HEK293 (cell line): ENCODE results near the gene HAO2.

ENCODE experiments used
- CTCF ChIA-PET: fragments of 350-600 bp; formaldehyde crosslinking; extraction: SDS; loops from one replicate; lab custom pipeline; 2021; ENCODE audit warnings: antibody characterized with exemption; lab: Yijun Ruan, JAX
- POLR2A ChIA-PET: fragments of 300-600 bp; formaldehyde crosslinking; extraction: SDS; loops from one replicate; lab custom pipeline; 2020; ENCODE audit warnings: antibody characterized with exemption, inconsistent platforms; lab: Yijun Ruan, JAX
- H3K27ac ChIP-seq: fragments of 200-500 bp; sonication (Bioruptor generic); 2 replicates; pipeline ENCODE4 v1.5.1; 2014; ENCODE audit warnings: low read depth, low read length, control low read depth, inconsistent platforms; ENCODE audit errors: extremely low read depth
- H3K36me3 ChIP-seq, 2 experiments: fragments of 200-500 bp in 1 of 2; sonication (Bioruptor generic) in 1 of 2; 1 replicate in 1 of 2; 2 replicates in 1 of 2; pipeline ENCODE4 v1.5.1; 2014 to 2017; ENCODE audit warnings: inconsistent platforms in 2 of 2, low read length in 2 of 2; ENCODE audit not compliant: control insufficient read depth in 2 of 2, insufficient read depth in 1 of 2
- H3K4me1 ChIP-seq: fragments of 200-500 bp; sonication (Bioruptor generic); 2 replicates; pipeline ENCODE4 v1.5.1; 2014; ENCODE audit warnings: mild to moderate bottlenecking, low read length, inconsistent platforms; ENCODE audit not compliant: control insufficient read depth, insufficient read depth
- H3K4me3 ChIP-seq: 2 replicates; pipeline ENCODE4 v1.5.1; 2011; ENCODE audit warnings: low read depth, mild to moderate bottlenecking, control low read depth, low read length, moderate library complexity
- H3K9me3 ChIP-seq: fragments of 200-500 bp; sonication (Bioruptor generic); 2 replicates; pipeline ENCODE4 v1.5.1; 2014; ENCODE audit warnings: low read depth, low read length, inconsistent platforms; ENCODE audit not compliant: control insufficient read depth, insufficient read depth
- ATF2 ChIP-seq: fragments of 450-650 bp; formaldehyde crosslinking; IDR thresholded peaks from 2 replicates; pipeline ENCODE4 v1.5.1; 2016; ENCODE audit warnings: missing biosample characterization, missing genetic modification characterization, low read depth
- BCL6B ChIP-seq: fragments of 450-650 bp; formaldehyde crosslinking; IDR thresholded peaks from 2 replicates; pipeline ENCODE4 v1.5.1; 2017; ENCODE audit warnings: missing biosample characterization, missing genetic modification characterization
- FEZF1 ChIP-seq: fragments of 450-650 bp; formaldehyde crosslinking; IDR thresholded peaks from 2 replicates; pipeline ENCODE4 v1.5.1; 2016; ENCODE audit warnings: missing biosample characterization, missing genetic modification characterization
- MEIS1 ChIP-seq: sonication (generic); formaldehyde crosslinking; IDR thresholded peaks from 2 replicates; pipeline ENCODE4 v1.8.1; 2022; ENCODE audit warnings: missing genetic modification reagents, mild to moderate bottlenecking, borderline replicate concordance
- REPIN1 ChIP-seq: fragments of 450-650 bp; formaldehyde crosslinking; IDR thresholded peaks from 2 replicates; pipeline ENCODE4 v1.5.1; 2017; ENCODE audit warnings: missing biosample characterization, missing genetic modification characterization, low read depth
- ZBTB10 ChIP-seq: fragments of 450-650 bp; formaldehyde crosslinking; IDR thresholded peaks from 2 replicates; pipeline ENCODE4 v1.5.1; 2016; ENCODE audit warnings: missing biosample characterization, missing genetic modification characterization
- ZBTB17 ChIP-seq: fragments of 450-650 bp; formaldehyde crosslinking; IDR thresholded peaks from 2 replicates; pipeline ENCODE4 v1.5.1; 2016; ENCODE audit warnings: missing biosample characterization, missing genetic modification characterization
- ZBTB44 ChIP-seq: fragments of 450-650 bp; IDR thresholded peaks from 2 replicates; pipeline ENCODE4 v1.5.1; 2018; ENCODE audit warnings: missing biosample characterization, mild to moderate bottlenecking, missing genetic modification characterization
- ZNF114 ChIP-seq: fragments of 450-650 bp; formaldehyde crosslinking; IDR thresholded peaks from 2 replicates; pipeline ENCODE4 v1.5.0; 2017; ENCODE audit warnings: missing biosample characterization, missing genetic modification characterization
- ZNF121 ChIP-seq: fragments of 450-650 bp; formaldehyde crosslinking; IDR thresholded peaks from 2 replicates; pipeline ENCODE4 v1.5.1; 2016; ENCODE audit warnings: missing biosample characterization, missing genetic modification characterization
- ZNF138 ChIP-seq: fragments of 450-650 bp; formaldehyde crosslinking; IDR thresholded peaks from 2 replicates; pipeline ENCODE4 v1.5.1; 2016; ENCODE audit warnings: missing biosample characterization, missing genetic modification characterization, borderline replicate concordance
- ZNF140 ChIP-seq: fragments of 450-650 bp; formaldehyde crosslinking; IDR thresholded peaks from 2 replicates; pipeline ENCODE4 v1.5.1; 2016; ENCODE audit warnings: missing biosample characterization, missing genetic modification characterization
- ZNF18 ChIP-seq: fragments of 450-650 bp; formaldehyde crosslinking; IDR thresholded peaks from 2 replicates; pipeline ENCODE4 v1.5.1; 2016; ENCODE audit warnings: missing biosample characterization, missing genetic modification characterization
- ZNF366 ChIP-seq: fragments of 450-650 bp; formaldehyde crosslinking; conservative IDR thresholded peaks from 2 replicates; pipeline ENCODE4 v1.5.1; 2016; ENCODE audit warnings: missing biosample characterization, missing genetic modification characterization
- ZNF423 ChIP-seq: fragments of 450-650 bp; formaldehyde crosslinking; IDR thresholded peaks from 2 replicates; pipeline ENCODE4 v1.5.1; 2016; ENCODE audit warnings: missing biosample characterization, missing genetic modification characterization
- ZNF518A ChIP-seq: fragments of 450-650 bp; formaldehyde crosslinking; conservative IDR thresholded peaks from 2 replicates; pipeline ENCODE4 v1.5.1; 2016; ENCODE audit warnings: low read depth, missing biosample characterization, missing genetic modification characterization
- ZNF558 ChIP-seq: fragments of 450-650 bp; formaldehyde crosslinking; IDR thresholded peaks from 2 replicates; pipeline ENCODE4 v1.5.1; 2016; ENCODE audit warnings: missing biosample characterization, missing genetic modification characterization
- ZNF610 ChIP-seq: fragments of 450-650 bp; formaldehyde crosslinking; IDR thresholded peaks from 2 replicates; pipeline ENCODE4 v1.5.1; 2016; ENCODE audit warnings: missing biosample characterization, missing genetic modification characterization, borderline replicate concordance
- ZNF747 ChIP-seq: fragments of 450-650 bp; formaldehyde crosslinking; IDR thresholded peaks from 2 replicates; pipeline ENCODE4 v1.5.1; 2016; ENCODE audit warnings: missing biosample characterization, missing genetic modification characterization
- ZXDB ChIP-seq: fragments of 450-650 bp; formaldehyde crosslinking; IDR thresholded peaks from 2 replicates; pipeline ENCODE4 v1.5.1; 2016; ENCODE audit warnings: missing biosample characterization, missing genetic modification characterization

Gene HAO2

GRCh38 chr1:119327450-119328155, 41.0 kb upstream of the HAO2 start (continued):
- peak; percentile 40; the same call in 1 of the 2 replicates for TF ChIP-seq ZBTB10 (tag by site-specific recombination)
- TF ChIP-seq ZNF423 (tag by site-specific recombination), result peak; percentile 72
- peak; percentile 64; the same call in 1 of the 2 replicates for TF ChIP-seq ZNF610
- peak; percentile 44; the same call in 1 of the 2 replicates for TF ChIP-seq ZNF558
- TF ChIP-seq ZBTB17, result peak; percentile 79
- peak; percentile 54; the same call in 1 of the 2 replicates for TF ChIP-seq ZNF121
- TF ChIP-seq FEZF1, result peak; percentile 97
- no peak for TF ChIP-seq ZNF138 (tag by site-specific recombination)
- peak; percentile 70 for TF ChIP-seq ZNF366 (tag by site-specific recombination)
- TF ChIP-seq ZNF18 (tag by site-specific recombination), result 0 out of 2 replicates have a peak, but pooled peaks have one; percentile 18
- peak; percentile 63; the same call in 1 of the 2 replicates for TF ChIP-seq ZBTB44 (tag by site-specific recombination)

GRCh38 chr1:119329541-119330461, 38.8 kb upstream of the HAO2 start:
- no peaks in the 10 kb centered on the region for H3K36me3 ChIP-seq
- ChIA-PET CTCF (interaction anchor here (0.5 to 1.5 kb wide), 3 partner anchors 37 to 509 kb away, joined by 3 to 4 read pairs (median 3); no protein-coding TSS in a partner anchor), POLR2A (no interaction called here)
- H3K4me3 ChIP-seq, result no peak overlapping the region
- H3K4me1 ChIP-seq, result peaks cover 24% of the 10 kb centered on the region
- no peak overlapping the region; the same call in 1 of the 2 replicates for H3K27ac ChIP-seq
- no peaks in the 10 kb centered on the region for H3K9me3 ChIP-seq
- no peak for TF ChIP-seq MEIS1 (CRISPR knock-in tag)
- no peak for TF ChIP-seq ZNF747
- TF ChIP-seq ZNF518A (tag by site-specific recombination), result no peak
- TF ChIP-seq ZXDB, result peak; percentile 41; the same call in 1 of the 2 replicates
- no peak for TF ChIP-seq ZNF140 (tag by site-specific recombination)
- TF ChIP-seq ATF2, result no peak
- TF ChIP-seq BCL6B (tag by site-specific recombination), result no peak
- TF ChIP-seq REPIN1 (tag by site-specific recombination), result no peak
- no peak for TF ChIP-seq ZNF114 (tag by site-specific recombination)
